HL-60 (cell line): Measurements from ENCODE around the gene YWHAG.

Source experiments
- DNase-seq, 2 experiments: peaks; one replicate each; pipeline ENCODE4 v3.0.0-alpha.2; 2010 to 2020; ENCODE audit warnings: low read depth in 1 of 2, low spot score in 1 of 2
- H3K27ac ChIP-seq: fragments of 250-450 bp; sonication (Bioruptor Pico); replicated peaks from 2 replicates; pipeline ENCODE4 v1.5.1; 2020; ENCODE audit warnings: mild to moderate bottlenecking, moderate library complexity
- H3K27me3 ChIP-seq: fragments of 250-450 bp; sonication (Bioruptor Pico); 2 replicates; pipeline ENCODE4 v1.5.1; 2021; ENCODE audit warnings: mild to moderate bottlenecking, moderate library complexity; ENCODE audit not compliant: insufficient read depth, poor library complexity, severe bottlenecking
- H3K4me3 ChIP-seq: replicated peaks from 2 replicates; pipeline ENCODE4 v1.5.1; 2011; ENCODE audit warnings: mild to moderate bottlenecking, control low read depth, low read length; ENCODE audit not compliant: insufficient read depth
- GABPA ChIP-seq: IDR thresholded peaks from 2 replicates; pipeline ENCODE4 v1.6.1; 2012; ENCODE audit warnings: low read depth
- POLR2AphosphoS5 ChIP-seq: IDR thresholded peaks from 2 replicates; pipeline ENCODE4 v1.6.1; 2012; ENCODE audit warnings: low read depth
- SPI1 ChIP-seq: IDR thresholded peaks from 2 replicates; pipeline ENCODE4 v1.6.1; 2012; ENCODE audit warnings: low read depth, mild to moderate bottlenecking, borderline replicate concordance
- TF ChIP-seq, protein P1 (sequence below): IDR thresholded peaks from 2 replicates; pipeline ENCODE4 v1.6.1; 2012; ENCODE audit warnings: low read depth; ENCODE audit not compliant: insufficient replicate concordance
- TF ChIP-seq, protein P2 (sequence below): IDR thresholded peaks from one replicate; pipeline ENCODE4 v1.5.1; 2011; ENCODE audit warnings: low read length, control low read depth, inconsistent platforms; ENCODE audit not compliant: insufficient read depth

YWHAG gene

DNA sequence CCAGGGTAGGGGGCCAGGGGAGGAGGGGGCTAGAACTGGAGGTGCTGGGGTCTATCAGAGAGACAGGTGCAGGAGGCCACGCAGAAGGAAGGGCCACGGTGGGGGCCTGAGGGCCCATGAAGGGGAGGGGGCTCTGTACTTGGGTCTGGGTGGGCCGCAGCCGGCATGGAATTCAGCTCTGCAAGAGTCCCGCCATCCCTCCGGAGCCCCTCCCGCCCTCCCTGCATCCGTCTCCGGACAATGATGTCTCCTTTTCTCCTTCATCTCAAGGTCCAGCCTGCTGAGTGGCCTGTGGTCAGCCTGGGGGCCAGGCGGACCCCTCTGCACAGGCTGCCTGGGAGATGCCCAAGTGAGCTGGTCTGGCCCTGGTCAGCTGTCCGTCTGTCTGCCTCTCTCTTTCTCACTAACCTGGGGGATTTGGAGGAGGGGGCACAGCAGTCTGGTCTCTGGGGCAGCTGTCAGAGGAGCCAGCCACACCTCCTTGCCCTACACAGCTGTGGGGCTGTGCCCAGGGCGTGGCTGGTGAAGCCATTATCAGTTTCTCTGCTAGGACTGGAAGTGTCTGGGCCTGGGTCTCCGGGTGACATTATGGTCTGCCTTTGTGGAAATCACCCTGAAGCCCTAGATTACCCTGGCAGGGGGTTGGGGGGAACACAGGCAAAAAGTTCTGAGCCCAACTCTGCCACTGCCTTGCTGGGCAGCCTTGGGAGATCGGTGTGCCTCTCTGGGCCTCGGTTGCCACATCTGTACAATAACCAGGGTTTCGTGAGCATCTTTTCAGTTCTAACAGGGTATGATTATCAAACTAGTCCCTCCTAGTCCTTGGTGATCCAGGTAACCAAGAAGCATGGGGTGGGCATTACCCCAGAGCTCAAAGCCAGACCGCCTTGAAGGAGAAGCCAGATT is 75.3 kb downstream of the YWHAG start:
- peaks cover 25% of the 10 kb centered on the region for H3K27me3 ChIP-seq

DNA sequence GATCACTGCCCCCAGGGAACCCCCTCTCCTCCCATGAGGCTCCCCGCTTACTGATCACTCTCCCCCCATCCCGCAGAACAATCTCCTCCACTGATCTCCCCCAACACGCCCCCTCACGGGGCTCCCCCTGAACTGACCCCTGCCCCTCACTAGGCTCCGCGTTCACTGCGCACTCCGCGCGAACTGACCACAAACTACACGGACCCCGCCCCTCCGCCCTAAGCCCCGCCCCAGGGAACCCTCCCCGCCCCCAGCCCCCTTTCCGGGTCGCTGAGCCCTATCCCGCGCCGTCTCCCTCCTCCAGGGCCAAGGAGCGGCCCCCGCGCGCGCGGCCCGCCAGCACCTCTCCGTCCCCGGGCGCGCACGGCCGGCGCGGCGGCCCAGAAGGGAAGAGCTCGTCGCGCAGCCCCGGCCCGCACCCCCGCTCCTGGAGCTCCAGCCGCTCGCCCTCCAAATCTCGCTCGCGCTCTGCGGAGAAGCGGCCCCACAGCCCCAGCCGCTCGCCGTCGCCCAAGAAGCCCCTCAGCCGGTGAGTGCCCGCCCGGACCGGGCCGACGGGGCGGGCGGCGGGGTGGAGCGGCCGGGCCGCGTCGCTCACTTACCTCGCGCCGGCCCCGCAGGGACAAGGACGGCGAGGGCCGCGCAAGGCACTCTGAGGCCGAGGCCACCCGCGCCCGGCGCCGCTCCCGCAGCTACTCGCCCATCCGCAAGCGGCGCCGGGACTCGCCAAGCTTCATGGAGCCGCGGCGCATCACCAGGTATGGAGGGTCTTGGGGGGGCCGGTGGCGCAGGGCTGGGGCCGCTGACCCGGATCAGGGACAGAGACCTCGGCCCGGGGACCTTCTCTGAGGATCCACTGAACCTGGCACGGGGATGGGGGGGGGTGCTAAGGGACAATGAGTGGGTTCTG is 76.2 kb downstream of the YWHAG start:
- no peak for TF ChIP-seq GABPA
- no peak for TF ChIP-seq POLR2AphosphoS5
- TF ChIP-seq SPI1: no peak
- TF ChIP-seq, protein P1, sequence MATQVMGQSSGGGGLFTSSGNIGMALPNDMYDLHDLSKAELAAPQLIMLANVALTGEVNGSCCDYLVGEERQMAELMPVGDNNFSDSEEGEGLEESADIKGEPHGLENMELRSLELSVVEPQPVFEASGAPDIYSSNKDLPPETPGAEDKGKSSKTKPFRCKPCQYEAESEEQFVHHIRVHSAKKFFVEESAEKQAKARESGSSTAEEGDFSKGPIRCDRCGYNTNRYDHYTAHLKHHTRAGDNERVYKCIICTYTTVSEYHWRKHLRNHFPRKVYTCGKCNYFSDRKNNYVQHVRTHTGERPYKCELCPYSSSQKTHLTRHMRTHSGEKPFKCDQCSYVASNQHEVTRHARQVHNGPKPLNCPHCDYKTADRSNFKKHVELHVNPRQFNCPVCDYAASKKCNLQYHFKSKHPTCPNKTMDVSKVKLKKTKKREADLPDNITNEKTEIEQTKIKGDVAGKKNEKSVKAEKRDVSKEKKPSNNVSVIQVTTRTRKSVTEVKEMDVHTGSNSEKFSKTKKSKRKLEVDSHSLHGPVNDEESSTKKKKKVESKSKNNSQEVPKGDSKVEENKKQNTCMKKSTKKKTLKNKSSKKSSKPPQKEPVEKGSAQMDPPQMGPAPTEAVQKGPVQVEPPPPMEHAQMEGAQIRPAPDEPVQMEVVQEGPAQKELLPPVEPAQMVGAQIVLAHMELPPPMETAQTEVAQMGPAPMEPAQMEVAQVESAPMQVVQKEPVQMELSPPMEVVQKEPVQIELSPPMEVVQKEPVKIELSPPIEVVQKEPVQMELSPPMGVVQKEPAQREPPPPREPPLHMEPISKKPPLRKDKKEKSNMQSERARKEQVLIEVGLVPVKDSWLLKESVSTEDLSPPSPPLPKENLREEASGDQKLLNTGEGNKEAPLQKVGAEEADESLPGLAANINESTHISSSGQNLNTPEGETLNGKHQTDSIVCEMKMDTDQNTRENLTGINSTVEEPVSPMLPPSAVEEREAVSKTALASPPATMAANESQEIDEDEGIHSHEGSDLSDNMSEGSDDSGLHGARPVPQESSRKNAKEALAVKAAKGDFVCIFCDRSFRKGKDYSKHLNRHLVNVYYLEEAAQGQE: no peak
- TF ChIP-seq, protein P2, sequence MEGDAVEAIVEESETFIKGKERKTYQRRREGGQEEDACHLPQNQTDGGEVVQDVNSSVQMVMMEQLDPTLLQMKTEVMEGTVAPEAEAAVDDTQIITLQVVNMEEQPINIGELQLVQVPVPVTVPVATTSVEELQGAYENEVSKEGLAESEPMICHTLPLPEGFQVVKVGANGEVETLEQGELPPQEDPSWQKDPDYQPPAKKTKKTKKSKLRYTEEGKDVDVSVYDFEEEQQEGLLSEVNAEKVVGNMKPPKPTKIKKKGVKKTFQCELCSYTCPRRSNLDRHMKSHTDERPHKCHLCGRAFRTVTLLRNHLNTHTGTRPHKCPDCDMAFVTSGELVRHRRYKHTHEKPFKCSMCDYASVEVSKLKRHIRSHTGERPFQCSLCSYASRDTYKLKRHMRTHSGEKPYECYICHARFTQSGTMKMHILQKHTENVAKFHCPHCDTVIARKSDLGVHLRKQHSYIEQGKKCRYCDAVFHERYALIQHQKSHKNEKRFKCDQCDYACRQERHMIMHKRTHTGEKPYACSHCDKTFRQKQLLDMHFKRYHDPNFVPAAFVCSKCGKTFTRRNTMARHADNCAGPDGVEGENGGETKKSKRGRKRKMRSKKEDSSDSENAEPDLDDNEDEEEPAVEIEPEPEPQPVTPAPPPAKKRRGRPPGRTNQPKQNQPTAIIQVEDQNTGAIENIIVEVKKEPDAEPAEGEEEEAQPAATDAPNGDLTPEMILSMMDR: no peak
- Histone ChIP-seq H3K27me3 (peaks cover 25% of the 10 kb centered on the region), H3K27ac (no peak overlapping the region), H3K4me3 (no peak overlapping the region)
- no peak for DNase-seq

More for the DNA sequence above, 75.3 kb downstream of the YWHAG start:
- TF ChIP-seq, protein P1: no peak
- TF ChIP-seq POLR2AphosphoS5: no peak
- Histone ChIP-seq H3K27ac (no peak overlapping the region), H3K4me3 (no peak overlapping the region)
- no peak for DNase-seq

- Histone ChIP-seq H3K27me3 (peaks cover 25% of the 10 kb centered on the region), H3K27ac (no peak overlapping the region), H3K4me3 (no peak overlapping the region)
- no peak for DNase-seq
- TF ChIP-seq, protein P1: no peak
- TF ChIP-seq, protein P2: no peak
- TF ChIP-seq POLR2AphosphoS5 (no peak), SPI1 (no peak), GABPA (no peak)
Observed at GRCh38 chr7:76281706-76282343, 77.0 kb downstream of the YWHAG start.
